Nephron (organoid): ENCODE data around the gene TTC34.

Experiments
- H3K27ac Mint-ChIP-seq, 3 experiments: 2 replicates each; pipeline ENCODE4 v1.8.0; 2020; ENCODE audit warnings: mixed read lengths in 3 of 3, mild to moderate bottlenecking in 2 of 3, moderate library complexity in 1 of 3
- H3K27me3 Mint-ChIP-seq: 2 replicates; pipeline ENCODE4 v1.8.0; 2021; ENCODE audit warnings: low read depth, mild to moderate bottlenecking, moderate library complexity, mixed read lengths
- H3K36me3 Mint-ChIP-seq: 2 replicates; pipeline ENCODE4 v1.8.0; 2020; ENCODE audit warnings: low read depth, mixed read lengths
- H3K4me1 Mint-ChIP-seq: 2 replicates; pipeline ENCODE4 v1.8.0; 2020; ENCODE audit warnings: mixed read lengths
- H3K4me3 Mint-ChIP-seq, 3 experiments: 2 replicates each; pipeline ENCODE4 v1.8.0; 2020; ENCODE audit warnings: mild to moderate bottlenecking in 3 of 3, mixed read lengths in 3 of 3, moderate library complexity in 2 of 3
- H3K9me3 Mint-ChIP-seq: 2 replicates; pipeline ENCODE4 v1.8.0; 2020; ENCODE audit warnings: mixed read lengths
- TF ChIP-seq, protein P1 (sequence below), 3 experiments: fragments of 200-600 bp; sonication (generic); IDR thresholded peaks; one replicate each; pipeline ENCODE4 v1.5.0; 2021; ENCODE audit warnings: antibody characterized with exemption in 3 of 3; ENCODE audit not compliant: unreplicated experiment in 3 of 3

Gene TTC34

DNA sequence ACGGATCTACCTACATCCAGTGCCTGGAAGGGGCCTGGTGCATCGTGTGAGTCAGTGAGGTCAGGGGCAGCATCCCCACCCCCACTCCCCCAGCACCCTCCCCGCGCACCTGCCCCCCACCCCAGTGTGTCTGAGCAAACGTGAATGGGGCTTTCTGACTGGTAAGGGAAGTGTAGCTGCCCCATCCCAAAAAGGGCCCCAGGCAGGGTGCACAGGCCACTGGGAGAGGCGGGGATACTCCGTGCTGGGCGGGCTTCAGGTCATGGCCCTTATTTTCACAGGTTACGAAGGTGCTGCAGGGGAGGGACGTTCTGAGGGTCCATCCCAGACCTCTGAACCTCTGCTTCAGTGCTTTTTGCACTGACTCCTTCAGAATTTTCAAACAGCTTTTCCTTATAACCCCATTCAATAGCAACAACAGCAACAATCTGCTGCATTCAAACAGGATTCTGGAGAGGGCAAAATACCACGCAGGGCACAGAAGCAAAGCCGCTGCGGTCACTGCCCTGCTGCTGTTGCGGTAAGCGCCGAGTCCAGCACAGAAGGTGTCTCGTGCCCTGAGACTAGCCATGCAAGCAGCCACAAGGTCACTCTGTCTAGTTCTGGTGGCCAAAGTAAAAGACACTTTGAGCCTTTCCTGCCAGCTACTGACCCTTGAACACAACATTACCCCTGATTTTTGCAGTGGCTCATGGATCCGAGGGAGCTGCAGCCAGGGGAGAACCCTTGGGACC, 10.3 kb downstream of the TTC34 start:
- Mint-ChIP-seq H3K27me3 (peaks cover 3% of the 10 kb centered on the region), H3K36me3 (peaks cover 5% of the 10 kb centered on the region), H3K4me1 (no peaks in the 10 kb centered on the region), H3K4me3 (no peak overlapping the region), H3K27ac (no peak overlapping the region), H3K9me3 (peaks cover 48% of the 10 kb centered on the region)
- TF ChIP-seq, protein P1, sequence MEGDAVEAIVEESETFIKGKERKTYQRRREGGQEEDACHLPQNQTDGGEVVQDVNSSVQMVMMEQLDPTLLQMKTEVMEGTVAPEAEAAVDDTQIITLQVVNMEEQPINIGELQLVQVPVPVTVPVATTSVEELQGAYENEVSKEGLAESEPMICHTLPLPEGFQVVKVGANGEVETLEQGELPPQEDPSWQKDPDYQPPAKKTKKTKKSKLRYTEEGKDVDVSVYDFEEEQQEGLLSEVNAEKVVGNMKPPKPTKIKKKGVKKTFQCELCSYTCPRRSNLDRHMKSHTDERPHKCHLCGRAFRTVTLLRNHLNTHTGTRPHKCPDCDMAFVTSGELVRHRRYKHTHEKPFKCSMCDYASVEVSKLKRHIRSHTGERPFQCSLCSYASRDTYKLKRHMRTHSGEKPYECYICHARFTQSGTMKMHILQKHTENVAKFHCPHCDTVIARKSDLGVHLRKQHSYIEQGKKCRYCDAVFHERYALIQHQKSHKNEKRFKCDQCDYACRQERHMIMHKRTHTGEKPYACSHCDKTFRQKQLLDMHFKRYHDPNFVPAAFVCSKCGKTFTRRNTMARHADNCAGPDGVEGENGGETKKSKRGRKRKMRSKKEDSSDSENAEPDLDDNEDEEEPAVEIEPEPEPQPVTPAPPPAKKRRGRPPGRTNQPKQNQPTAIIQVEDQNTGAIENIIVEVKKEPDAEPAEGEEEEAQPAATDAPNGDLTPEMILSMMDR (IDR thresholded peaks at IDR 0.05; ENCODE audit: unreplicated experiment in 3 of 3) = no peak

DNA sequence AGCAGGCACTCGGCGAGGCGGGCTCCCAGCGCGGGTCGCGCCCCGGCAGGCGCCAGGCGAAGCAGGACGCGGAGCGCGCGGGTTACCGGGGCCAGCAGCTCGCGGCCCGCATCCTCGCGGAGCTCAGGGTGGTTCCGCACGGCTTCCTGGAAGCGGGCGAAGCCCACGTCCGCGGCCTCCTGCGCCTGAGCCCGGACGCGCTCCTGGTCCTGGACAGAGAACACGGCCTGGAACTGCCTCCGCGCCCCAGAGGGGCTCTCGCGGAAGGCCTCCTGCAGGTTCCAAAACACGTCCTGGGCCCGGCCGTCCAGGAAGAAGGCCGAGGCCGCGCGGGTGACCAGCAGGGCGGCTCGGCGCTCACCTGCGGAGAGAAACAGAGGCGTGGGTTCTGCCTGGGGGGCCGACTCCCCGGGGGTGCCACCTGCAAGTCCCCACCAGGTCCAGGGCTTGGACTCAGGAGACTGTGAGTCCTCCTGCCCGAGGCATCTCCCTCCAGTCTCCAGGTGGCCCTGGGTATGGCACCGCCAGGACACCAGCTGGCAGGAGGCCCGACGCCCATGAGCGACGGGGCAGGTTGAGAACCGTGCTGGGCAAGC, 11.4 kb downstream of the TTC34 start:
- TF ChIP-seq, protein P1 (IDR thresholded peaks at IDR 0.05; ENCODE audit: unreplicated experiment in 3 of 3) = no peak
- no peak overlapping the region for H3K4me3 Mint-ChIP-seq
- H3K36me3 Mint-ChIP-seq = peaks cover 5% of the 10 kb centered on the region
- H3K9me3 Mint-ChIP-seq = peaks cover 39% of the 10 kb centered on the region
- peaks cover 3% of the 10 kb centered on the region for H3K27me3 Mint-ChIP-seq
- H3K27ac Mint-ChIP-seq = no peak overlapping the region
- H3K4me1 Mint-ChIP-seq = no peaks in the 10 kb centered on the region

DNA sequence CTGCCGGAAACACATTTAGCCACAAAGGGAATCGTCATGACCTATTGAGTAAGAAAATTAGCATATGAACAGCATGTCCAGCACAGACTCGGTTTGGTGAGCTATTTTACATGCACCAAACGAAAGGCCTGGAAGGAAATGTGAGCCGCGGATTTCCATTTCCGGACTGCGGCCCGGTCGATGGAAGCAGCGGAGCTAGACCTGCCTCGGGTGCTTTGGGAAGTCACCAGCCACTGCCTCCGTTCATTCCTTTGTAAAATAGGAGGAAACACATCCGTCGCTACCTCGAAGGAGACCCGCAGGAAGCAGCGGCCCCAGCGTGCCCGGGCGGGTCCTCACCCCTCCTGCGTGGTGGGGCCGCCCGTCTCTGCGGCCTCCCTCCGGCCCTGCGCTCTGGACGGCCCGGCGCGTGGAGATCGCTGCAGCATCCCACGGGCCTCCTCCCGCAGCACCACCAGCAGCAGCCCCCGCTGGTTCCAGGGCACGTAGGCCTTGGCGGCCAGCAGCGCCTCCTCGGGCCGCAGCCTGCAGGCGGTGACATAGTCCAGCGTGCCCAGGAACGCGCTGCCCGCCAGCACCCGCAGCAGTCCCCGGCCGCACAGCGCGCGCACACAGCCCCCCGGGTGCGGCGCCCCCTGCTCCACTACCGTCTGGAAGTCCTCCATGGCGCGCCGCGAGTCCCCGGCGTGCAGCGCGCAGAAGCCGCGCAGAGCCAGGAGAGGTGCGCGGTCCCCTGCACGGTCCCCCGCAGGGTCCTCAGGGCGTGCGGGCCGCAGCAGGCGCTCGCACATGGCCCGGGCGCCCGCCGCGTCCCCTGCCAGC, 12.1 kb downstream of the TTC34 start:
- H3K36me3 Mint-ChIP-seq = peaks cover 5% of the 10 kb centered on the region
- TF ChIP-seq, protein P1 (IDR thresholded peaks at IDR 0.05; ENCODE audit: unreplicated experiment in 3 of 3) = no peak
- H3K27me3 Mint-ChIP-seq = peaks cover 3% of the 10 kb centered on the region
- H3K4me1 Mint-ChIP-seq = no peaks in the 10 kb centered on the region
- no peak overlapping the region for H3K27ac Mint-ChIP-seq
- H3K4me3 Mint-ChIP-seq = no peak overlapping the region
- H3K9me3 Mint-ChIP-seq = peaks cover 39% of the 10 kb centered on the region

DNA sequence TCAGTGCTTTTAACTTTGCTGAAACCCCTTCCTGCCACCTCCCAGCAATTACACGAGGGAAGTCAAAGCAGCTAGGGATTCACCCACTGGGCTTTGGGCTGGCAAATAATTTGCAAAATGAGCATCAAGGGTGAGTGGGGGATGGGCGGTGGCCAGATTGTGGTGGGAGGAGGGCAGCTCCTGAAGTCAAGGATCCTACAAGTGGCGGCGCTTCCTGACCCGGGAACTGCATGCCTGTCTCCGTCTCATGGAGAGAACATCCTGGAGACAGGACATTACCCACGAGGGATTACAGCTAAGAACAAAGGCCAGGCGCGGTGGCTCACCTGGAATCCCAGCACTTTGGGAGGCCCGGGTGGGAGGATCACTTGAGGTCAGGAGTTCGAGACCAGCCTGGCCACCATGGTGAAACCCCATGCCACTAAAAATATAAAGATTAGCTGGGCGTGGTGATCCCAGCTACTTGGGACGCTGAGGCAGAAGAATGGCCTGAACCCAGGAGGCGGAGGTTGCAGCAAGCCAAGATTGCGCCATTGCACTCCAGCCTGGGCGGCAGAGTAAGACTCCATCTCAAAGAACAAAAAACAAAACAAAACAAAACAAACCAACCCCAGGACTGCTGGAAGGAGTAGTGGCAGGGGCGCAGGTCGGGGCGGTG, 12.9 kb downstream of the TTC34 start:
- Mint-ChIP-seq H3K36me3 (peaks cover 5% of the 10 kb centered on the region), H3K4me3 (no peak overlapping the region), H3K27me3 (no peaks in the 10 kb centered on the region), H3K9me3 (peaks cover 43% of the 10 kb centered on the region), H3K27ac (no peak overlapping the region), H3K4me1 (no peaks in the 10 kb centered on the region)
- TF ChIP-seq, protein P1 (IDR thresholded peaks at IDR 0.05; ENCODE audit: unreplicated experiment in 3 of 3) = no peak

DNA sequence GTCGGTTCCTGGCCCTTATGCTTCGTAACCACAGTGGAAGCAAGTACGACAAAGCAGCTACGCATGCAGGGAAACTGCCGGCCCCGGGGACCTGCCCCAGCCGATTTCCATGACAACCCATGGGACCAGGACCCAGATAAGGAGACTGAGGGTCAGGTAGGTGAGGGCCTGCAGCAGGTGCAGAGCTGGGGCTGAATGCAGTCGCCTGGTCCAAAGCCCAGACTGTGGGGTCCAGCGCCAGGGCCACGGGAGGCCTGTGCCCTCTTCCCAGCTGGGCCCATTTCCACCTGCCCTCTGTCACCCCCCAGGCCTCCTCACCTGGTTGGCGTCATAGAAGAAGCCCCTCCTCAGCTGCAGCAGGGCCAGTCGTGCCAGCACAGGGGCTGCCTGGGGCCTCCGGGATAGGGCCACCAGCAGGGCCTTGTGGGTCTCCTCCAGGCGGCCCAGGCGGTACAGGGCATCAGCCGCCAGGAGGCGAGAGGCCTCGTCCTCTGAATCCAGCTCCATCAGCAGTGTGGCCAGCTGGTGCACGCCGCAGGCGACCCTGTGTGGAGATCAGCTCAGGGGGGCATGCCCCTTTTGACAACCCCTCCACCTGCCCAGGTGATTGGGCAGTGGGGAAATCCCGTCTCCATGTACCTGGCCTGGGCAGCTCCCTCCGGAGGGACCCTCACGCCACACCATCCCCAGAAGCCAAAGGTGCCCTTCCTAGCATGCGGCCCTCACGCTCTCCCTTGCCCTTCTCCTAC, 14.2 kb downstream of the TTC34 start:
- peaks cover 37% of the 10 kb centered on the region for H3K9me3 Mint-ChIP-seq
- TF ChIP-seq, protein P1 (IDR thresholded peaks at IDR 0.05; ENCODE audit: unreplicated experiment in 3 of 3) = no peak
- no peak overlapping the region for H3K27ac Mint-ChIP-seq
- H3K4me1 Mint-ChIP-seq = no peaks in the 10 kb centered on the region
- H3K27me3 Mint-ChIP-seq = no peaks in the 10 kb centered on the region
- H3K36me3 Mint-ChIP-seq = peaks cover 5% of the 10 kb centered on the region
- no peak overlapping the region for H3K4me3 Mint-ChIP-seq
